Measurements from ENCODE around the gene SIGLEC1.
A peak's percentile ranks its signal among the peaks of the same experiment; 100 is the strongest.

The SIGLEC1 gene

GRCh38 chr20:3712279-3712873, at the start of gene SIGLEC1:
Gene SIGLEC1 (minus strand): TSS chr20:3712600. CDS start chr20:3707128, 5,472 bp downstream.
- no peak for DNase-seq

GRCh38 chr20:3760655-3761348, 48.4 kb upstream of the SIGLEC1 start:
- no peak for DNase-seq

- DNase-seq: no peak
Observed at GRCh38 chr20:3759884-3760283, 47.5 kb upstream of the SIGLEC1 start.

GRCh38 chr20:3759316-3759823, 47.0 kb upstream of the SIGLEC1 start:
- DNase-seq: no peak

- DNase-seq: no peak
Observed at GRCh38 chr20:3758566-3758965, 46.2 kb upstream of the SIGLEC1 start.

GRCh38 chr20:3757268-3757667, 44.9 kb upstream of the SIGLEC1 start:
- DNase-seq: no peak

GRCh38 chr20:3755814-3756480, 43.5 kb upstream of the SIGLEC1 start:
- no peak for DNase-seq

GRCh38 chr20:3755269-3755668, 42.9 kb upstream of the SIGLEC1 start:
- DNase-seq: no peak

GRCh38 chr20:3754276-3754630, 41.9 kb upstream of the SIGLEC1 start:
- DNase-seq: no peak

- no peak for DNase-seq
Observed at GRCh38 chr20:3753501-3754275, 41.3 kb upstream of the SIGLEC1 start.

- peak; percentile 37 to 64 for DNase-seq
Observed at GRCh38 chr20:3753098-3753497, 40.7 kb upstream of the SIGLEC1 start.

GRCh38 chr20:3752386-3752759, 40.0 kb upstream of the SIGLEC1 start:
- DNase-seq: no peak

GRCh38 chr20:3751675-3752385, 39.4 kb upstream of the SIGLEC1 start:
- DNase-seq: peak; percentile 33 to 56

- no peak for DNase-seq
Observed at GRCh38 chr20:3751305-3751674, 38.9 kb upstream of the SIGLEC1 start.

- peak; percentile 52 to 53 for DNase-seq
Observed at GRCh38 chr20:3749689-3750531, 37.5 kb upstream of the SIGLEC1 start.

GRCh38 chr20:3749087-3749688, 36.8 kb upstream of the SIGLEC1 start:
- DNase-seq: no peak

GRCh38 chr20:3748073-3748472, 35.7 kb upstream of the SIGLEC1 start:
- DNase-seq: no peak

- DNase-seq: no peak
Observed at GRCh38 chr20:3747471-3747870, 35.1 kb upstream of the SIGLEC1 start.

- no peak for DNase-seq
Observed at GRCh38 chr20:3745686-3746173, 33.3 kb upstream of the SIGLEC1 start.

- DNase-seq: peak; percentile 38 to 74
Observed at GRCh38 chr20:3744806-3745685, 32.6 kb upstream of the SIGLEC1 start.
